HG03521 (cell line): ENCODE measurements around the gene DNAH5.
"Not testable (repeated sequence)": the region's sequence is repeated elsewhere in the genome, so short reads cannot be mapped to it uniquely, and the experiment has no call there.

Experiments used
- ATAC-seq: cut with Tn5 transposase; IDR thresholded peaks from one replicate; pipeline ENCODE4 v1.9.1; 2021; ENCODE audit warnings: mild to moderate bottlenecking, moderate library complexity; ENCODE audit not compliant: unreplicated experiment

DNAH5 gene, protein sequence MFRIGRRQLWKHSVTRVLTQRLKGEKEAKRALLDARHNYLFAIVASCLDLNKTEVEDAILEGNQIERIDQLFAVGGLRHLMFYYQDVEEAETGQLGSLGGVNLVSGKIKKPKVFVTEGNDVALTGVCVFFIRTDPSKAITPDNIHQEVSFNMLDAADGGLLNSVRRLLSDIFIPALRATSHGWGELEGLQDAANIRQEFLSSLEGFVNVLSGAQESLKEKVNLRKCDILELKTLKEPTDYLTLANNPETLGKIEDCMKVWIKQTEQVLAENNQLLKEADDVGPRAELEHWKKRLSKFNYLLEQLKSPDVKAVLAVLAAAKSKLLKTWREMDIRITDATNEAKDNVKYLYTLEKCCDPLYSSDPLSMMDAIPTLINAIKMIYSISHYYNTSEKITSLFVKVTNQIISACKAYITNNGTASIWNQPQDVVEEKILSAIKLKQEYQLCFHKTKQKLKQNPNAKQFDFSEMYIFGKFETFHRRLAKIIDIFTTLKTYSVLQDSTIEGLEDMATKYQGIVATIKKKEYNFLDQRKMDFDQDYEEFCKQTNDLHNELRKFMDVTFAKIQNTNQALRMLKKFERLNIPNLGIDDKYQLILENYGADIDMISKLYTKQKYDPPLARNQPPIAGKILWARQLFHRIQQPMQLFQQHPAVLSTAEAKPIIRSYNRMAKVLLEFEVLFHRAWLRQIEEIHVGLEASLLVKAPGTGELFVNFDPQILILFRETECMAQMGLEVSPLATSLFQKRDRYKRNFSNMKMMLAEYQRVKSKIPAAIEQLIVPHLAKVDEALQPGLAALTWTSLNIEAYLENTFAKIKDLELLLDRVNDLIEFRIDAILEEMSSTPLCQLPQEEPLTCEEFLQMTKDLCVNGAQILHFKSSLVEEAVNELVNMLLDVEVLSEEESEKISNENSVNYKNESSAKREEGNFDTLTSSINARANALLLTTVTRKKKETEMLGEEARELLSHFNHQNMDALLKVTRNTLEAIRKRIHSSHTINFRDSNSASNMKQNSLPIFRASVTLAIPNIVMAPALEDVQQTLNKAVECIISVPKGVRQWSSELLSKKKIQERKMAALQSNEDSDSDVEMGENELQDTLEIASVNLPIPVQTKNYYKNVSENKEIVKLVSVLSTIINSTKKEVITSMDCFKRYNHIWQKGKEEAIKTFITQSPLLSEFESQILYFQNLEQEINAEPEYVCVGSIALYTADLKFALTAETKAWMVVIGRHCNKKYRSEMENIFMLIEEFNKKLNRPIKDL (N-terminal part only)

DNA sequence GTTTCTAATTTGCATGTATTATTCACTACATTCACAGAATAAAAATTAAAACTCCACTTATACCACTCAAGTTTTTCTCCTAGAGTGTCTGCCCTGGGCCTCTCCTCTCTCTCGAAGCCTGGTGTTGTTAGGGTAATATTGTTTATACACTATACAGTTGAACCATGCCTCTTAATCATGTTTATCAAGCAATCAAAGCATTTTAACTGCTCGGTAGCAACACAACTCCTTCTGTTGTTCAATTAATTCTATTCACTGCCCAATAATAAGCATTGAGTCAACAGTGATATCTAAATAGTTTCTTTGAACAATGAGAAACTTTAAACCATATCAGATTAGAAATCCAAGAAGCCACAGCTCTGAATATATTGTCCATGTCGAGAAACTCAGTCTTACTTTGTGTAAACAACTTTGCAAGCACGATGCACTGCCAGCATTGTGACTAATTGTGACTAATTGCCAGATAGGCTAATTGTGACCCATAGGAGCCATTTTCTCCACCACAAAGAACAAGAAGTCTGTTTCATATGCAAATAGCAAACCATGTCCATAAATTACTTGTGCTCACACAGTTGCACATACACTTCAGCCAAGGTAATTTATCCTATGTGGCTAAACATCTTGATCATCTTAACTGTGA is at the start of gene DNAH5:
Gene DNAH5 (minus strand): TSS at position 129 of the 640 bp plus-strand sequence. CDS start 250 bp downstream, outside the sequence.
- no peak for ATAC-seq

DNA sequence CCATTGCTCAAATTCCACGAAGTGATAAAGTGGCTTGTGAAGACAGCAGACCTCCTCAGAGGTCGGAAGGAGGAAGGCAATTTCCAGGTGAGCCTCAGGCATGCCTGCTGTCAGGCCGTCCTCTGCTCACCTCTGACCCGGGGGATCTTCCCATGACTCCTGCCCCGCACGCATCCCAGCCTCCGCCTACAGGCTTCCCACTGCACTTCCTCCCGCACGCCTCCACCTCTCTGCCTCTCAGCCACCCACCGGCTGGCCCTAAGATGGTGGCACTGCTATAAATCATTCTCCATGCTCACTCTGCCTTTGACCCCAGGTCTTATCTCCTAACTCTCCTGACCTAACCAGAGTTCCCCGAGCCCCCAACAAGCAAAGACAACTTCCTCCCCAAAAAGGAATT is 49.4 kb upstream of the DNAH5 start:
- ATAC-seq, result no peak

DNA sequence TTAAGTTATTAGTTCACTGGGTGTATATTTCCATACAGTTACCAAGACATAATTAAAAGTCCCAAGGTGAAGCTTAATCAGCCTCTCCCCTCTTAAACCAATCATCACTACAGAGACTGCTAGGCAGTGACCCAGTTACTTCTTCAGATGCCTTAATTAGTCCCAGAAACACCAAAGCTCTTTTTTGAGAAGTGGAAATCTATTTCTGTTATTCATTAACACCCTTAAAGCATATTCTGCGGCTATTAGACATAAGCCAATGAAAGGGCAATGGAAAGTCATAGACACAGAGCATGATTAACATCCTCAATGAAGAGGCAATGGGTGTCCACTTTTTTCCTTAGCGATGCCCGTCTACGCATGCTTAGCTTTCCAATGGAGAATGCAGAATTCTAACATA is 48.3 kb upstream of the DNAH5 start:
- ATAC-seq, result no peak

DNA sequence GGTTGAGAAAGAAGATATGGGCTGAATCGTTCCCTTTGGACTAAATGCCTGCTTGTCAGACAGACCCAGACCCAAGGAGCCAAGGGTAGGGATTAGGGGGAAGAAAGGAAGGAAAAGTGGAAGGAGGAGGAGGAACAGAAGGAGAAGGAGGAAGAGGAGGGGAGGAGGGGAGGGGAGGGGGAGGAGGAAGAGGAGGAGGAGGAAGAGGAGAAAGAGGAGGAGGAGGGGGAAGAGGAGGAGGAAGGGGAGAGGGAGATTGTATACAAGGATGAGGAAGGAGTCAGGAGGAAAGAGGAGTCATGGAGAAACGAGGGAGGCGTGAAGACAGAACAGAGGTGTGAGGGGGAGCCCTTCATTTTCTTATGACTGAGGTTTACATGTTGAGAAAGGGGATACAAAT is 46.9 kb upstream of the DNAH5 start:
- ATAC-seq, result no peak

DNA sequence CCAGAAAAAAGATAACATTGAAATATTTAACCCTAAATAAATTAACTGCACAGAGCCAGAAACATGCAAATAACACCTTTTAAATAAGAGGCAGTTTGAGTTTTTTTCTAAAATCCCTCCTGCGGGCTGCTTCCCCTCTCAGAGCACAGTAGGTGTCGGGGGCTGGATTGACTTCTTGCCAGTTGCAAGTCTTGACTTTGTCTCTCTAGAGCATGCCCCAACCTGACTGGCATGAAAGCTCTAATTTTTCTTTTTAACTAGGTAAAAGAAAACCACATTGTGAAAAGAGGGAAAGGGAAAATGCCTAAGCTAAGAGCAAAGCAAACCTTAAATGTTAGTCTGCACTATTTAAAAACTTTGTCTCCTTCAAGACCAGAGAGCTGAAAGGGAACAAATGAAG is 46.4 kb upstream of the DNAH5 start:
- no peak for ATAC-seq

DNA sequence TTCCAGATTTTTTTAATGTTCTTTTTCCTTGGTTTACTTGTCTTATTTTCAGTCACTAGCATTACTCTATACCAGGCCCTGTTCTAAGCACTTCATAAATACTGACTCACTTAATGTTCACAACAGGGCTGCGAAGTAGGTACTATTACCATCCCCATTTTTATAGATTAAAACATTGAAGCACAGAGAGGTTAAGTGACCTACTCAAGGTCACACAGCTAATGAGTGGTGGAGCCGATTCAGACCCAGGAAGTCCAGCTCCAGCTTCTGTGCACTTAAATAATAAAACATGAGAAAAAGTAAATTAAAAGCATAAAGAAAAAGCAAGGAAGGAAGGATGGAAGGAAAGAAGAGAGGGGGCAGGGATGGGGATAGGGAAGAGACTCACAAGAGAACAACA is 45.3 kb upstream of the DNAH5 start:
- ATAC-seq, result no peak

DNA sequence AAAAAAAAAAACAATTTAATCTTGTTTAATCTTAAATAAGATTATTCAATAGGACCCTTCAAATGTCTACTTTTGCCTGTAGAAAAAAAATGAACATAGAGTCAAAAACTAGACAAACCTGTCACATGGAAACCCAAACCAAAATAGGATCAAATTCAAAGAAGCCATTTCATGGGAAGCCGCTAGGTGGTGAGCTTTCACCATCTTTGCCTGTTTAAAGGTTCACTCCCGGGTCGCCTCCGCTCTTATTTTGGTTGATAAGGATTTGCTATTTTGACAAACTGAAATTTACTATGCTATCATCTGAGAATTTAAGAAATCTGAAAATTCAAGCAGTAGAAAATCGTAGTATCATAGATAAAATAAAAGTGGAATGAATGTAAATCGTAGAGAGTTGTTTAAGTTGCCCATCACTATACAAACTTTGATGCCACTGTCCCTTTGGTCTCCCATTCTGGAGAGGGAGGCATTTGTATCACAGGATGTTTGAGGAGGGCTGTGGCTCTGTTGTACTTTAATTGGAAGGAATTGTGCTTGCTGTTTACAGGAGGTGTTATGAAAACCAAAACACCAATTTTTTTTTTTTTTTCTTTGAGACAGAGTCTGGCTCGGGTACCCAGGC is 43.5 kb upstream of the DNAH5 start:
- ATAC-seq, result no peak

DNA sequence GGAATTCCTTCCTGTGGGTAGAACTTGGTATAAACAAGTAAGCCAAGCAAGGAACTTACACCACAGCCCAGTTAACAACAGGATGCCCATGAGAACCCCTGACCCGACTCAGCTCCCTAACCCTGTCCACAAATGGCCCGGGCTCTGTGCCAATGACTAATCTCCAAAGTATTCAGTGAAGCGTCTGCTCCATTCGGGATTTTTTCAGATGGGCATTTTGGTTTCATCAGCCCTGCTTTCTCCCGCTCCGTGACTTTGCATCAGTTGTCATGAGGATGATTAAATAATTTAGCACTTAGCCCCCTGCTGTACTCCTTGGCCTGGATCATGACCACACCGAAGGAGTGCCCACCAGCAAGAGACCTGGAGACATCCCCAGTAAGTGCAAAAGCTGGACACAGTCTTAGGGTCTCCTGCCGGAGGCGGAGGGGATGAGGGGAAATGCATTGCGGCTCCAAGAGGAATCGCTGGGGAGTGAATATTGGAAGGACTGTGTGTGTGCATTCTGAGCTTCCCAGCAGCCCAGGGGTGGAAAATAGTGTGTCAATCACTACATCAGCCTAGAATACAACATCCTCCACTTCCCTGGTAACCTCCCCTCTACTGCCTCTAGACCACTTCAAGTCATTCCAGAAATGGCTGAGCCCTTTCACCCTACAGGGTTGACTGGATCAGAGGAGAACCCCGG is 41.4 kb upstream of the DNAH5 start:
- no peak for ATAC-seq

DNA sequence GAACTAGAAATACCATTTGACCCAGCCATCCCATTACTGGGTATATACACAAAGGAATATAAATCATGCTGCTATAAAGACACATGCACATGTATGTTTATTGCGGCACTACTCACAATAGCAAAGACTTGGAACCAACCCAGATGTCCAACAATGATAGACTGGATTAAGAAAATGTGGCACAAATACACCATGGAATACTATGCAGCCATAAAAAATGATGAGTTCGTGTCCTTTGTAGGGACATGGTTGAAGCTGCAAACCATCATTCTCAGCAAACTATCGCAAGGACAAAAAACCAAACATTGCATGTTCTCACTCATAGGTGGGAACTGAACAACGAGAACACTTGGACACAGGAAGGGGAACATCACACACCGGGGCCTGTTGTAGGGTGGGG is 40.4 kb upstream of the DNAH5 start:
- ATAC-seq, result not testable (repeated sequence)

DNA sequence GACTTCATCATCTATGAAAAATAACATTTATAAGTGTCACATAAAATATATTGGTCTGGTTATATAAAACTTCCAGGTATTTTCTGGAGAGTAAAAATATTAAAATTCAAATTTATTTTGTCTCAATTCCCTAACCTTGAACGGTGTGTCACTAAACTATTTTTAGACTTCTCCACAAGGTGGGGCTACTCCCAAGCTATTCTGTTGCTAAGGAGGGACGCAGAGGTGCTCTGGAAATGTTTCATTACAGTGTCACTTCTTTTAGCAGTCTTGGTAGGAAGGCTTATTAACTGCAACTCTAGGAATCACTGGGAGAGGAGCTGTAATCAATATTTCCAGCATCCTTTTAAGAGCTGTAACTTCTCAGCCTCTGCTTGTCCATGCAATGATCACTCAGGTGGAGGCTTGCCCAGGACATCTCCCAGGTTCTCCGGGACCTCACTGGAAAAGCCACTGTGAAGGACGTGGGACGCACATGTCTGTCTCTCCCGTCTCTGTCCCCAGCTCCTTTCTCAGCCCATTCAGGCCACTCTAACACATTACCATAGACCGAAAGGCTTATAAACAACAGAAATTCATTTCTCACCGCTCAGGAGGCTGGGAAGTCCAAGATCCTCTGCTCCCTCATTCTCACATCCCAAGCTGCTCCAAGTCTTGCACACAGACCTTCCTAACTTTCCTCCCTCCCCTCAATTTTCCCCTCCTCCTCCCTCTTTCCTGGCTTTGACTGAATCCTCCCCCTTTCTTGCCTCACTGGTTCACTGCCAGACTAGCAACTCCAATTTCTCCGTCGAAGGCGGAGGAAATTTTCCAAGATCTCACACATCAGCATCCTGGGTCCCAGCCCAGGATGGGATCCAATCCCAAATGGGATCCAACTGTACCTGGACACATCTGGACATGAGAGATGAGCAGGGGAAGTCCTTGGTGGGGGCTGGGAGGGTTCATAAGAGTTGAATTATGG is 32.7 kb upstream of the DNAH5 start:
- no peak for ATAC-seq

DNA sequence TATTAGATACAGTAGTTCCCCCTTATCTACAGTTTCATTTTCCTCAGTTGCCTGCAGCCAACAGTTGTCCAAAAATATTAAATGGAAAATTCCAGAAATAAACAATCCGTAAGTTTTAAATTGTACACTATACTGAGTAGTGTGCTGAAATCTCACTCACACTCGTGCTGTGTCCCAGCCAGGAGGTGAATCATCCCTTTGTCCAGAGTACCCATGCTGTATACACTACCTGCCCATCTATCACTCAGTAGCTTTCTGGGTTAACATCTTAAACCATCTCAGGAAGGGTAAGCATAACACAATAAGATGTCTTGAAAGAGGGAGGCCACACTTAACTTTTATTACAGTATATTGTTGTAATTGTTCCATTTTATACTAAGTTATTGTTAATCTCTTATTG is 31.7 kb upstream of the DNAH5 start:
- no peak for ATAC-seq

DNA sequence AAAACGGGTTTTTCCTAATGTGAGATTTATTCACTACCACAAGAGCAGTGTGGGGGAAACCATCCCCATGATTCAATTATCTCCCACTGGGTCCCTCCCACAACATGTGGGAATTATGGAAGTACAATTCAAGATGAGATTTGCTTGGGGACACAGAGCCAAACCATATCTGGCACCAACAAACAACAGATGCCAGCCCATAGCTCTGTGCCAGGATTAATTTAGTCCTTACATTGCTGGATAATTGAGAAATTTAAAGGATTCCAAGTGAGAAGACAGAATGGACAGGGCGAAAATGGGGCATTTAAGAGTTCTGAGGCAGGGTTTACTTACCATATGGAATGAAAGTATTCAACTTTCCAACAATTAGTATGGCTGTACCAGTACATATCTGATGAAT is 30.8 kb upstream of the DNAH5 start:
- ATAC-seq, result no peak

DNA sequence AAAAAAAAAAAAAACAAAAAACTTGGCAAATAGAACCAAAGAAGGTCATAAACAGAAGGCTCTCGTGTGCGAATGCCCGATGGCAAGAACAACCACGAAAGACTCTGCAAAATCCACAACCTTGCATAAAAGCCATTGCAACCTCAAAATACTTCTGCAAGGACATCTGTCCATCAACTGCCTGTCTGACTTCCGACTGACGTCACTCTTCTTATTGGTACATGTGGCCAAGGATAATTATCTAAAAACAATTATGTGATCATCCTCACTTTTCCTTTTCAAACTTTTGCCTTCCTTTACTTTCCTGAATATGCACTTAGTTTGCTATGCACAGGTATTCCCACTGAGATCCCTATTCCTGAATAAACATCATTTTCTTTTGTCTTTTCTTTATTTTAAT is 29.2 kb upstream of the DNAH5 start:
- no peak for ATAC-seq

DNA sequence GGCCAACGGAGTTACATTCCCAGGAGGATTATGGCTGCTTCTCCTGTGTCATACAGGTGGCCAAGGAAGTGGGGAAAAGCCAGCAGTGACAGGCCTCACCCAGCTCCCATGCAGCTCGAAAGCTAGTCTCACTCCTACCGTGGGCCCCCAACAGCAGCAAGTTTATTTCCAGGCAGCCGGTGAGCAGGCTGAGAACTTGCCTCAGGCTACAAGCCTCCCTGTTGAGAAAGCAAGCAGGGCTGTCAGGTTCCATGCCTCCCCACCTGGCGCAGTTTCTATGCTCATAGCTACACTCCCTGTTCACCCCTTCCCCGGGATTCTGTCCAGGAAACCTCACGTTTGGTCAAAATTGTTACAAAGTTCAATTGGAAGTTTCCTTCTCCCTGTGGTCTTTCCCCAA is 27.5 kb upstream of the DNAH5 start:
- ATAC-seq, result no peak

DNA sequence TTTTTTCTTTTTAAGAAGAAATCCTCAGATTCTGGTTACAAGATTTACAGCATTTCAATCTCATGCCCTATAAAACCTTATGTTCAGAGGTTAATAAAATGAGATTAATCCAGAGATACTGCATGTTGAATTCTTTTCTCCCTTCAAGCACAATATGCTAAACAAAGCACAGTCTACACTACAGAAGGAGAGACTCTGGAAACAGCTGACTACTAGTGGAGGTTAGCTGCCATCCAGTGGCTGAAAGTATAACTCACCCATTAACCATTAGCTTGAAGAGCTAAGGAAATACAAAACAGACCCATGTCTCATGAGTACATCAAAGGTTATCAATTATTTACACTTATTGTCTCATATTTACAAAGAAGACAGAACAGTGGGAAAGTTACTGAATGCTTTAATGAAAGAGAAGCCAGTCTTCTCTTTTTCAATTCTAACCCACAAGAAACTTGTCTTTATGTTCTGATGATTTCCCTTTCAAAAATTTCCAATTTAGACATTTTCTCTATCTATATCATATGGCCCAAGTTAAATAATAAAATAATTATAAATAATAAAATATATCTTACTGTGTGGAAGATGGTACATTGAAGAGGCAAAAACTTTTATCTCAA is 12.7 kb upstream of the DNAH5 start:
- peak; percentile 93 for ATAC-seq

DNA sequence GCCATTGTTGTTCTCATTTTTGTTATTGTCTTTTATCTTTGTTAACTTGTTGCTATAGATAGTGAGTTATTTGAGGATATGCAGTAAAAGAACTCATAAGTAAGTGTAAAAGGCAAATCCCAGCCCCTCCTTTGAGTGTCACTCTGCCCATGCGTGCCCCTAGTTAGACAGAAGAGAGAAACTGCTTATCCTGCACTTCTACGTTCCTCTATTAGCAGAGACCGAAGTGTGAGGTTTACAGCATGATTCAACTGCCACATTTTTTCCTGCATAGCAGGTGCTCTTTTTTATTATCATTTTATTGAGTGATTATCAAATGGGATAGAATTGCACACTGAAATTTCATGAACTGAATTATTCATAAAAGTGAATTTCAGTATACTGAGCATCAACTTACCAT is 12.0 kb upstream of the DNAH5 start:
- no peak for ATAC-seq

DNA sequence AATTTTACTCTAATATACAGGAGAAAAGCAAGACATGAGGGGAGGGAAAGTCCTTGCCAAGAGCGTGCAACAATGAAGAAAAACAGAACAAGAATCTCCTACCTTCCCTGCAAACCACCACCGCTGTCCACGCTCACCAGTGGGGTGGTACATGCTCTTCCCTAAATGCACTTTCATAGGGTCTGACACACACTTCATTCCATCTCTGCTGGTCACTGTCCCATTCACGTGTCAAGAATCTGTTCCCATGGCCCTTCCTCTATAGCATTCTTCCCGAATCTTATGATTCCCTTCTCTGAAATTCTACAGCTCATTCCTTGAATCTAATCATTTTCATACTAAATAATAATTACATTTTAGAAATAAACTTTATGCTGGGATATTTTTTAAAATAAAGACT is 11.4 kb upstream of the DNAH5 start:
- no peak for ATAC-seq

DNA sequence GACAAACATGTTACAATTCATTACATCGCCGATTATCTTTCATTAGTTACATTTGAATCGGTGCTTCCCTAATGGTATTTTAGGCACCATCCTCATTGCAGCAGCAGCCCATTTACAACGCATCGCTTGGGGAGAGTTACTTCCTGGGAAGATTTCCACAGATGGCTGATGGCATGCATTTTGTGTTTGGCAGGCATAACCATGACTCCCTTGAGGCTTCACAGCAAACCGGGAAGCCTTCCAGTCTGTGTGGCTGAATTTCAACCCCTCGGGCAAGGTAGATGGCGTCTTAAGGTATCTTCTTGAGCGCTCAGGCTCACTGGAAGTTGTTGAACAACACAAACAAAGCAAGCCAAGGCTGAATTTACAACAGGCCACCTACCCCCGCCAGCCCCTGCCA is 1.6 kb upstream of the DNAH5 start:
- ATAC-seq, result no peak
